DND-41 (cell line): ENCODE data around the gene FAR2.

Experiments
- CTCF ChIP-seq: IDR thresholded peaks from 2 replicates; pipeline ENCODE4 v1.5.1; 2012; ENCODE audit warnings: borderline replicate concordance, low read length, moderate library complexity, mild to moderate bottlenecking; ENCODE audit not compliant: poor library complexity, severe bottlenecking; ENCODE audit errors: extremely low read depth
- EZH2 ChIP-seq: IDR thresholded peaks from 3 replicates; pipeline ENCODE4 v1.6.1; 2012; ENCODE audit warnings: borderline replicate concordance, low read depth, mild to moderate bottlenecking, moderate library complexity, low read length, inconsistent platforms; ENCODE audit not compliant: severe bottlenecking

- TF ChIP-seq CTCF (no peak), EZH2 (no peak)
Measured at GRCh38 chr12:29286081-29286790, 137.2 kb downstream of the FAR2 start.
